Measurements from ENCODE around the gene AUTS2.

The AUTS2 gene

GRCh38 chr7:70208236-70209063 is 610.2 kb downstream of the AUTS2 start:
- Histone ChIP-seq H3K4me1 (ENCODE audit: control insufficient read depth, insufficient read depth, low read length, poor library complexity, severe bottlenecking) (no peaks in the 10 kb centered on the region), H3K27ac (ENCODE audit: insufficient read depth, low read length, poor library complexity, severe bottlenecking) (no peak overlapping the region), H3K9me3 (ENCODE audit: control insufficient read depth, low read length) (no peaks in the 10 kb centered on the region), H3K27me3 (replicated peaks; ENCODE audit: control insufficient read depth, insufficient read depth, low read length, poor library complexity, severe bottlenecking) (no peaks in the 10 kb centered on the region), H3K4me3 (ENCODE audit: insufficient read depth, low read depth, low read length, poor library complexity, severe bottlenecking) (no peak overlapping the region), H3K36me3 (ENCODE audit: control insufficient read depth, insufficient read depth, low read length) (no peaks in the 10 kb centered on the region)
- no peak for DNase-seq

GRCh38 chr7:70210200-70210935 is 612.1 kb downstream of the AUTS2 start:
- Histone ChIP-seq H3K36me3 (ENCODE audit: control insufficient read depth, insufficient read depth, low read length) (no peaks in the 10 kb centered on the region), H3K27ac (ENCODE audit: insufficient read depth, low read length, poor library complexity, severe bottlenecking) (no peak overlapping the region), H3K4me3 (ENCODE audit: insufficient read depth, low read depth, low read length, poor library complexity, severe bottlenecking) (no peak overlapping the region), H3K4me1 (ENCODE audit: control insufficient read depth, insufficient read depth, low read length, poor library complexity, severe bottlenecking) (no peaks in the 10 kb centered on the region), H3K9me3 (ENCODE audit: control insufficient read depth, low read length) (no peaks in the 10 kb centered on the region), H3K27me3 (replicated peaks; ENCODE audit: control insufficient read depth, insufficient read depth, low read length, poor library complexity, severe bottlenecking) (no peaks in the 10 kb centered on the region)
- DNase-seq, result no peak

- no peak for DNase-seq
- Histone ChIP-seq H3K9me3 (ENCODE audit: control insufficient read depth, low read length) (no peaks in the 10 kb centered on the region), H3K27ac (ENCODE audit: insufficient read depth, low read length, poor library complexity, severe bottlenecking) (no peak overlapping the region), H3K27me3 (replicated peaks; ENCODE audit: control insufficient read depth, insufficient read depth, low read length, poor library complexity, severe bottlenecking) (no peaks in the 10 kb centered on the region), H3K4me3 (ENCODE audit: insufficient read depth, low read depth, low read length, poor library complexity, severe bottlenecking) (no peak overlapping the region), H3K36me3 (ENCODE audit: control insufficient read depth, insufficient read depth, low read length) (no peaks in the 10 kb centered on the region), H3K4me1 (ENCODE audit: control insufficient read depth, insufficient read depth, low read length, poor library complexity, severe bottlenecking) (no peaks in the 10 kb centered on the region)
These were observed 612.6 kb downstream of the AUTS2 start for GRCh38 chr7:70210936-70211310.

- Histone ChIP-seq H3K27ac (ENCODE audit: insufficient read depth, low read length, poor library complexity, severe bottlenecking) (no peak overlapping the region), H3K27me3 (replicated peaks; ENCODE audit: control insufficient read depth, insufficient read depth, low read length, poor library complexity, severe bottlenecking) (no peaks in the 10 kb centered on the region), H3K4me3 (ENCODE audit: insufficient read depth, low read depth, low read length, poor library complexity, severe bottlenecking) (no peak overlapping the region), H3K9me3 (ENCODE audit: control insufficient read depth, low read length) (no peaks in the 10 kb centered on the region), H3K4me1 (ENCODE audit: control insufficient read depth, insufficient read depth, low read length, poor library complexity, severe bottlenecking) (no peaks in the 10 kb centered on the region), H3K36me3 (ENCODE audit: control insufficient read depth, insufficient read depth, low read length) (no peaks in the 10 kb centered on the region)
- no peak for DNase-seq
These were observed 614.0 kb downstream of the AUTS2 start for GRCh38 chr7:70212281-70212680.

GRCh38 chr7:70214071-70214470 is 615.8 kb downstream of the AUTS2 start:
- no peaks in the 10 kb centered on the region for H3K9me3 ChIP-seq (ENCODE audit: control insufficient read depth, low read length)
- H3K4me1 ChIP-seq (ENCODE audit: control insufficient read depth, insufficient read depth, low read length, poor library complexity, severe bottlenecking), result no peaks in the 10 kb centered on the region
- no peak overlapping the region for H3K4me3 ChIP-seq (ENCODE audit: insufficient read depth, low read depth, low read length, poor library complexity, severe bottlenecking)
- H3K27ac ChIP-seq (ENCODE audit: insufficient read depth, low read length, poor library complexity, severe bottlenecking), result no peak overlapping the region
- no peaks in the 10 kb centered on the region for H3K36me3 ChIP-seq (ENCODE audit: control insufficient read depth, insufficient read depth, low read length)
- H3K27me3 ChIP-seq (replicated peaks; ENCODE audit: control insufficient read depth, insufficient read depth, low read length, poor library complexity, severe bottlenecking), result no peaks in the 10 kb centered on the region
- DNase-seq, result no peak

GRCh38 chr7:70215491-70215890 is 617.2 kb downstream of the AUTS2 start:
- H3K4me3 ChIP-seq (ENCODE audit: insufficient read depth, low read depth, low read length, poor library complexity, severe bottlenecking), result no peak overlapping the region
- DNase-seq, result no peak
- no peaks in the 10 kb centered on the region for H3K27me3 ChIP-seq (replicated peaks; ENCODE audit: control insufficient read depth, insufficient read depth, low read length, poor library complexity, severe bottlenecking)

GRCh38 chr7:70217571-70217970 is 619.3 kb downstream of the AUTS2 start:
- DNase-seq, result no peak
- H3K27me3 ChIP-seq (replicated peaks; ENCODE audit: control insufficient read depth, insufficient read depth, low read length, poor library complexity, severe bottlenecking), result no peaks in the 10 kb centered on the region
- H3K9me3 ChIP-seq (ENCODE audit: control insufficient read depth, low read length), result no peaks in the 10 kb centered on the region
- H3K4me3 ChIP-seq (ENCODE audit: insufficient read depth, low read depth, low read length, poor library complexity, severe bottlenecking), result no peak overlapping the region
- H3K4me1 ChIP-seq (ENCODE audit: control insufficient read depth, insufficient read depth, low read length, poor library complexity, severe bottlenecking), result no peaks in the 10 kb centered on the region
- no peak overlapping the region for H3K27ac ChIP-seq (ENCODE audit: insufficient read depth, low read length, poor library complexity, severe bottlenecking)
- H3K36me3 ChIP-seq (ENCODE audit: control insufficient read depth, insufficient read depth, low read length), result no peaks in the 10 kb centered on the region

More at GRCh38 chr7:70215491-70215890, 617.2 kb downstream of the AUTS2 start:
- H3K36me3 ChIP-seq (ENCODE audit: control insufficient read depth, insufficient read depth, low read length), result no peaks in the 10 kb centered on the region
- H3K9me3 ChIP-seq (ENCODE audit: control insufficient read depth, low read length), result no peaks in the 10 kb centered on the region
- no peaks in the 10 kb centered on the region for H3K4me1 ChIP-seq (ENCODE audit: control insufficient read depth, insufficient read depth, low read length, poor library complexity, severe bottlenecking)
- no peak overlapping the region for H3K27ac ChIP-seq (ENCODE audit: insufficient read depth, low read length, poor library complexity, severe bottlenecking)

GRCh38 chr7:70218006-70218405 is 619.7 kb downstream of the AUTS2 start:
- Histone ChIP-seq H3K4me1 (ENCODE audit: control insufficient read depth, insufficient read depth, low read length, poor library complexity, severe bottlenecking) (no peaks in the 10 kb centered on the region), H3K9me3 (ENCODE audit: control insufficient read depth, low read length) (no peaks in the 10 kb centered on the region), H3K4me3 (ENCODE audit: insufficient read depth, low read depth, low read length, poor library complexity, severe bottlenecking) (no peak overlapping the region), H3K27ac (ENCODE audit: insufficient read depth, low read length, poor library complexity, severe bottlenecking) (no peak overlapping the region), H3K27me3 (replicated peaks; ENCODE audit: control insufficient read depth, insufficient read depth, low read length, poor library complexity, severe bottlenecking) (no peaks in the 10 kb centered on the region), H3K36me3 (ENCODE audit: control insufficient read depth, insufficient read depth, low read length) (no peaks in the 10 kb centered on the region)
- no peak for DNase-seq

- Histone ChIP-seq H3K4me1 (ENCODE audit: control insufficient read depth, insufficient read depth, low read length, poor library complexity, severe bottlenecking) (no peaks in the 10 kb centered on the region), H3K9me3 (ENCODE audit: control insufficient read depth, low read length) (no peaks in the 10 kb centered on the region), H3K27ac (ENCODE audit: insufficient read depth, low read length, poor library complexity, severe bottlenecking) (no peak overlapping the region), H3K4me3 (ENCODE audit: insufficient read depth, low read depth, low read length, poor library complexity, severe bottlenecking) (no peak overlapping the region), H3K27me3 (replicated peaks; ENCODE audit: control insufficient read depth, insufficient read depth, low read length, poor library complexity, severe bottlenecking) (no peaks in the 10 kb centered on the region), H3K36me3 (ENCODE audit: control insufficient read depth, insufficient read depth, low read length) (no peaks in the 10 kb centered on the region)
- DNase-seq, result no peak
These were observed 620.8 kb downstream of the AUTS2 start for GRCh38 chr7:70219061-70219460.

GRCh38 chr7:70229242-70229641 is 631.0 kb downstream of the AUTS2 start:
- Histone ChIP-seq H3K27me3 (replicated peaks; ENCODE audit: control insufficient read depth, insufficient read depth, low read length, poor library complexity, severe bottlenecking) (no peaks in the 10 kb centered on the region), H3K36me3 (ENCODE audit: control insufficient read depth, insufficient read depth, low read length) (no peaks in the 10 kb centered on the region), H3K4me1 (ENCODE audit: control insufficient read depth, insufficient read depth, low read length, poor library complexity, severe bottlenecking) (no peaks in the 10 kb centered on the region)

More at GRCh38 chr7:70229242-70229641, 631.0 kb downstream of the AUTS2 start:
- H3K27ac ChIP-seq (ENCODE audit: insufficient read depth, low read length, poor library complexity, severe bottlenecking), result no peak overlapping the region
- H3K4me3 ChIP-seq (ENCODE audit: insufficient read depth, low read depth, low read length, poor library complexity, severe bottlenecking), result no peak overlapping the region
- H3K9me3 ChIP-seq (ENCODE audit: control insufficient read depth, low read length), result no peaks in the 10 kb centered on the region
- DNase-seq, result no peak
